Lung (tissue), 12 donors: ENCODE results near the gene PPP2R1B. TPM values are rescaled to one million over a fixed set of nuclear protein-coding genes. Genes with fewer than 3 reads are reported as not detected.

ENCODE experiments used
- ATAC-seq: fragments of 200-7000 bp; cut with Tn5 transposase; one replicate; pipeline ENCODE4 v1.9.1; 2020; ENCODE audit warnings: moderate number of reproducible peaks; ENCODE audit not compliant: insufficient read depth, low FRiP score
- DNase-seq, 3 donors: peaks; one replicate each; pipeline ENCODE4 v3.0.0-alpha.2; 2013 to 2017
- H3K27ac ChIP-seq, 2 donors: one replicate each; pipeline ENCODE4 v1.5.1; 2013; ENCODE audit warnings: mild to moderate bottlenecking in 2 of 2, moderate library complexity in 2 of 2, control low read depth in 1 of 2, inconsistent platforms in 1 of 2, low read depth in 1 of 2, low read length in 1 of 2
- H3K27me3 ChIP-seq, 3 donors: one replicate each; pipeline ENCODE4 v1.5.1; 2013; ENCODE audit warnings: low read length in 2 of 3; ENCODE audit not compliant: control insufficient read depth in 3 of 3, insufficient read depth in 3 of 3
- H3K36me3 ChIP-seq, 4 donors: one replicate each; pipeline ENCODE4 v1.5.1; 2013; ENCODE audit warnings: low read length in 4 of 4, mild to moderate bottlenecking in 1 of 4, moderate library complexity in 1 of 4; ENCODE audit not compliant: control insufficient read depth in 4 of 4, insufficient read depth in 4 of 4
- H3K4me1 ChIP-seq, 5 donors: one replicate each; pipeline ENCODE4 v1.5.1; 2013; ENCODE audit warnings: low read length in 5 of 5, mild to moderate bottlenecking in 2 of 5, moderate library complexity in 1 of 5; ENCODE audit not compliant: control insufficient read depth in 5 of 5, insufficient read depth in 5 of 5
- H3K4me3 ChIP-seq: one replicate; pipeline ENCODE4 v1.5.1; 2013; ENCODE audit warnings: mild to moderate bottlenecking, control low read depth, moderate library complexity
- H3K9ac ChIP-seq, 2 donors: one replicate each; pipeline ENCODE4 v1.5.1; 2013; ENCODE audit warnings: low read length in 2 of 2, control low read depth in 1 of 2; ENCODE audit not compliant: insufficient read depth in 1 of 2
- H3K9me3 ChIP-seq, 4 donors: one replicate each; pipeline ENCODE4 v1.5.1; 2013; ENCODE audit warnings: low read length in 3 of 4, mild to moderate bottlenecking in 1 of 4, moderate library complexity in 1 of 4; ENCODE audit not compliant: control insufficient read depth in 4 of 4, insufficient read depth in 3 of 4
- CTCF ChIP-seq: IDR thresholded peaks from 2 replicates; pipeline ENCODE4 v1.5.1; 2012; ENCODE audit warnings: mild to moderate bottlenecking; ENCODE audit errors: control extremely low read depth, extremely low read depth
- WGBS, 2 donors: extraction: QIAGEN DNeasy Blood & Tissue Kit; methylation state at CpG; one replicate each; pipeline ENCODE4 v1.1.7; 2013; 5-methylcytosine and 5-hydroxymethylcytosine counted together
- polyA plus RNA-seq, 2 donors: library from polyadenylated mRNA; stranded (reverse); fragments of 200-250 nt; gene quantifications; one replicate each; pipeline ENCODE4 v1.2.1, GENCODE V29; 2013
- total RNA-seq, 2 donors: library from RNA; depleted of rRNA in 1 of 2; stranded (reverse); fragments of >200 nt in 1 of 2; gene quantifications; one replicate each; pipeline ENCODE4 v1.2.1, GENCODE V29; 2014 to 2021
- donor health status: control.
- donor health status: control.
- donor health status: Bipolar disorder and iron deficiency.
- donor health status: healthy.
- donor health status: DM: yes; HTN: yes; CAD: no.

Gene PPP2R1B
- total and polyA plus RNA-seq, 4 donors = 8.3 to 71.5 (median 20.4) TPM

GRCh38 chr11:111725621-111726020, 40.6 kb downstream of the PPP2R1B start:
- Histone ChIP-seq H3K27me3 (no peaks in the 10 kb centered on the region), H3K36me3 (peaks cover 32 to 56% (median 48%) of the 10 kb centered on the region in 4 donors), H3K9me3 (no peaks in the 10 kb centered on the region), H3K4me3 (no peak overlapping the region), H3K9ac (no peak overlapping the region), H3K27ac (no peak overlapping the region), H3K4me1 (peaks cover 6 to 19% (median 15%) of the 10 kb centered on the region in 5 donors)
- WGBS, 2 donors = 92 to 97% methylated on average over 10 of the region's 10 CpGs
- DNase-seq (no peak), ATAC-seq (no peak)
- TF ChIP-seq CTCF = no peak

DNA sequence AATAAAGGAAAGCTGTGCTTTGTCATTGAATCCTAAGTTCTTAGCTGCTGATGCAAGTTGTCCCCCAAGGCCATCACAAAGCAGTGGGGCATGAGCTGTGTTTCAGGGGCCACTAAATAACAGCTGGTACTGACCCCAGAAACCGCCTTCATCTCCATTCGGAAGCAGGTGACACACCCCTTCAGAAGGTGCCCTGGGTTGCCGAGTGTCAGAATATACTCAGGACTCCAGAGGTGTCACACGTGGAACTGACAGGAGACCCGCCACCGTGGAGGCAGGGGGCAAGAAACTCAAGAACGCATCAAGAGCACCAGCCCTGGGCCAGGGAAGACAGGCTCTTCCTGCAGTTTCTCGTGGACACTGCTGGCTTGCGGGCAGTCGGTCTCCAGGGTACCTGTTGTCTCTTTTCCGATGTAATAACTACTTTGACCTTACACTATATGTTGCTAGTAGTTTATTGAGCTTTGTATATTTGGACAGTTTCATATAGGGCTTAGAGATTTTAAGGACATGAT, 41.5 kb downstream of the PPP2R1B start:
- WGBS, 2 donors = 95 to 97% methylated on average over 11 of the region's 11 CpGs

GRCh38 chr11:111723595-111723994, 42.6 kb downstream of the PPP2R1B start:
- H3K27ac ChIP-seq = no peak overlapping the region
- peaks cover 49 to 67% (median 61%) of the 10 kb centered on the region in 4 donors for H3K36me3 ChIP-seq
- WGBS, 2 donors = 86 to 91% methylated on average over 15 of the region's 15 CpGs

More for the DNA sequence above, 41.5 kb downstream of the PPP2R1B start:
- H3K4me3 ChIP-seq = no peak overlapping the region
- no peaks in the 10 kb centered on the region for H3K9me3 ChIP-seq
- H3K36me3 ChIP-seq = peaks cover 41 to 64% (median 58%) of the 10 kb centered on the region in 4 donors
- H3K27me3 ChIP-seq = no peaks in the 10 kb centered on the region
- no peak for TF ChIP-seq CTCF
- H3K27ac ChIP-seq = no peak overlapping the region
- no peak for DNase-seq
- H3K4me1 ChIP-seq = peaks cover 4 to 9% (median 9%) of the 10 kb centered on the region in 5 donors
- ATAC-seq = no peak
- H3K9ac ChIP-seq = no peak overlapping the region

More at GRCh38 chr11:111723595-111723994, 42.6 kb downstream of the PPP2R1B start:
- Histone ChIP-seq H3K4me3 (no peak overlapping the region), H3K27me3 (no peaks in the 10 kb centered on the region), H3K4me1 (peaks cover 0 to 4% (median 0%) of the 10 kb centered on the region in 5 donors), H3K9me3 (no peaks in the 10 kb centered on the region), H3K9ac (no peak overlapping the region)
- TF ChIP-seq CTCF = no peak
- ATAC-seq (no peak), DNase-seq (no peak)
